ENCODE measurements around the gene PITPNM2. TPM values are rescaled to one million over a fixed set of nuclear protein-coding genes. Genes with fewer than 3 reads are reported as not detected.

PITPNM2 gene
- total and polyA plus RNA-seq, 2 of the 8 experiments (the other 6 are each of a cell fraction or from before 2014, with no cell fraction given): 0.59 to 3.4 TPM

DNA sequence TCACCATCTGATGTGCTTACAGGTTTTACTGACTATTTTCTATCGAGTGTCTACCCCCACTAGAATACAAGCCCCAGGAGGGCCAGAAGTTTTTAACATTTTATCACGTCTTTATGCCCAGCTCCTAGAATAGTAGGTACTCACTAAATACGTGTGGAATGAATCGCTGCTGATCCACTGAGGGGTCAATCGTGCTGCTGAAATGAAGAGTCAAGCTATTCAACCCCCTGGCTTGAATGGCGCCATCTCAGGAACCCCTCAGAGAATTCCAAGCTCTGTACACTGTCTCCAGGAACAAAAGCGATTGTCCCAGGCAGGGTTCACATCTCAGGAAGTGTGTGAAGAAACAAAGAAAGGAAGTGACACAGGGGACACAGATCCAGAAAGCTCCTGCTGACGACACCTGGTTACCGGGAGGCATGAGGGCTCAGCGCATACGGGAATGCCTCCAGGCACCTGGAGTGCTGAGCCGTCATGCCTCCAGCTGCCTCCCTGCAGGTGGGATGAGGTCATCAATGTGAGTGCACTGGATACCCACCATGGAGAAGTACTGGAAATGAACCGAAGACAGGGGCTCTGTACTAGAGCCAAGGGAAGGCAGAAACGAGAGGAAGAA is 45.6 kb downstream of the PITPNM2 start (continued):
- no peak for TF ChIP-seq ATF2 (IDR thresholded peaks at IDR 0.05; ENCODE audit: low read length)
- no peak for TF ChIP-seq POU5F1 (IDR thresholded peaks at IDR 0.05; ENCODE audit: low read depth, low read length)
- no peak for TF ChIP-seq PHF8 (conservative IDR thresholded peaks at IDR 0.05; ENCODE audit: low read depth, low read length)
- no peak for TF ChIP-seq TEAD4 (IDR thresholded peaks at IDR 0.05; ENCODE audit: low read depth, low read length)
- no peak for TF ChIP-seq FOSL1 (IDR thresholded peaks at IDR 0.05; ENCODE audit: insufficient read depth, low read depth, low read length)

All from H1 (cell line).